Left lung (tissue), 10 donors: ENCODE measurements around the gene MTMR12. TPM values are rescaled to one million over a fixed set of nuclear protein-coding genes. Genes with fewer than 3 reads are reported as not detected.
A peak's percentile ranks its signal among the peaks of the same experiment; 100 is the strongest.

Experiments used
- ATAC-seq: fragments of 200-7000 bp; cut with Tn5 transposase; one replicate; pipeline ENCODE4 v1.9.1; 2020; ENCODE audit warnings: moderate library complexity
- DNase-seq, 4 donors: peaks; one replicate each; pipeline ENCODE4 v3.0.0-alpha.2; 2013 to 2020
- H3K27ac ChIP-seq, 2 donors: fragments of 200-600 bp; sonication (generic) in 1 of 2; one replicate each; pipeline versions ENCODE4 v1.5.0 to v1.8.0; 2020 to 2021
- H3K27me3 ChIP-seq, 2 donors: fragments of 200-600 bp; sonication (generic) in 1 of 2; one replicate each; pipeline versions ENCODE4 v1.5.0 to v1.8.0; 2020 to 2021
- H3K36me3 ChIP-seq, 2 donors: fragments of 200-600 bp; sonication (generic) in 1 of 2; one replicate each; pipeline versions ENCODE4 v1.5.0 to v1.8.0; 2020 to 2021
- H3K4me1 ChIP-seq, 2 donors: fragments of 200-600 bp; one replicate each; pipeline ENCODE4 v1.8.0; 2021
- H3K4me3 ChIP-seq, 2 donors: fragments of 200-600 bp; sonication (generic) in 1 of 2; one replicate each; pipeline versions ENCODE4 v1.5.0 to v1.8.0; 2020 to 2021; ENCODE audit warnings: mild to moderate bottlenecking in 1 of 2
- H3K9me3 ChIP-seq, 2 donors: fragments of 200-600 bp; sonication (generic) in 1 of 2; one replicate each; pipeline versions ENCODE4 v1.5.0 to v1.8.0; 2020 to 2021
- intact Hi-C, 2 donors: fragments of 100-400 bp; cut with DNase I; formaldehyde crosslinking; loops; one replicate each; pipeline versions ENCODE4 v1.11.2 to v1.14.2; 2022
- polyA plus RNA-seq, 6 donors: library from polyadenylated mRNA; unstranded; fragments of 120-200 nt; gene quantifications; one replicate each; pipeline ENCODE4 v1.2.1, GENCODE V29; 2013; ENCODE audit not compliant: insufficient read length in 6 of 6
- total RNA-seq, 2 donors: library from RNA; stranded (reverse); fragmentation: NEBNext Ultra II Directional; extraction: Animal tissue kit (Norgen Biotek cat#: 25700); gene quantifications; one replicate each; pipeline ENCODE4 v1.2.1, GENCODE V29; 2021
- TF ChIP-seq, protein P1 (sequence below), 2 donors: fragments of 200-600 bp; sonication (generic) in 1 of 2; IDR thresholded peaks; one replicate each; pipeline versions ENCODE4 v1.5.0 to v1.8.0; 2021; ENCODE audit warnings: antibody characterized with exemption in 2 of 2
- donor health status: DM: no; HTN: yes; CAD: no.
- donor health status: DM: no; HTN: no; CAD: no.

The MTMR12 gene
- total and polyA plus RNA-seq, 8 donors = 27.9 to 39.0 (median 34.4) TPM

DNA sequence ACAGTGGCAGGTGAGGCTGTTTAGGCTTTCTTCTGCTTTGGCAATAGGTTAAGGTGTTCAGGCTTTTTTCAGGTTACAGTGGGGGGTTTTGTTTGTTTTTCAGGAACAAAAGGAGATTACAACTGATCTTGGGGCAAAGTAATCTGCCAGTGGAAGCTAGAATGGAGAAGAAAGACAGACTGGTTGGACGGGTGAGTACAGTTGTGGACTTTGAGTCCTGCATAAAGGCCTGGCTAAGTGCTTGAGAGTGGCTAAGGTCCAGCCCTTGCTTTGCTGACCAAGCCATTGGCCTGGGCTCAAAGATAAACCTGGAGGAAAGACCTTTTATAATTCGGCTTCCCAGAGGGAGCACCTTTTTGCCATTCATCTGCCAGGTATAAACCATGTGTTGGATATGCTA, 63.1 kb downstream of the MTMR12 start:
- ATAC-seq = peak; percentile 38
- intact Hi-C loops = no loop called here
- no peak overlapping the region for H3K27ac ChIP-seq

DNA sequence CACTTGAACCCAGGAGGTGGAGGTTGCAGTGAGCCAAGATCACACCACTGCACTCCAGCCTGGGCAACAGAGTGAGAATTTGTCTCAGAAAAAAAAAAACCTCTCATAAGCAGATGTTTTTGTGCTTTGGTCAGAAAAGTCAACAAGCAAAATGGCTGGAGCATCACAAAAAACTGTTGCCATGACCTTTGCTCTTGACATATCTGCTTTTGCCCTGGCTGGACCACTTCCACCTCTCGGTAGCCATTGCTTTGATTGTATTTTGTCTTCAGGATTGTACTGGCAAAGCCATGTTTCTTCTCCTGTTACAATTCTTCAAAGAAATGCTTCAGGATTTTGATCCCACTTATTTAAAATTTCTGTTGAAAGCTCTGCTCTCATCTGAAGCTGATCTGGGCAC, 67.0 kb downstream of the MTMR12 start:
- H3K9me3 ChIP-seq = no peaks in the 10 kb centered on the region
- intact Hi-C loops = no loop called here
- DNase-seq = no peak
- TF ChIP-seq, protein P1, sequence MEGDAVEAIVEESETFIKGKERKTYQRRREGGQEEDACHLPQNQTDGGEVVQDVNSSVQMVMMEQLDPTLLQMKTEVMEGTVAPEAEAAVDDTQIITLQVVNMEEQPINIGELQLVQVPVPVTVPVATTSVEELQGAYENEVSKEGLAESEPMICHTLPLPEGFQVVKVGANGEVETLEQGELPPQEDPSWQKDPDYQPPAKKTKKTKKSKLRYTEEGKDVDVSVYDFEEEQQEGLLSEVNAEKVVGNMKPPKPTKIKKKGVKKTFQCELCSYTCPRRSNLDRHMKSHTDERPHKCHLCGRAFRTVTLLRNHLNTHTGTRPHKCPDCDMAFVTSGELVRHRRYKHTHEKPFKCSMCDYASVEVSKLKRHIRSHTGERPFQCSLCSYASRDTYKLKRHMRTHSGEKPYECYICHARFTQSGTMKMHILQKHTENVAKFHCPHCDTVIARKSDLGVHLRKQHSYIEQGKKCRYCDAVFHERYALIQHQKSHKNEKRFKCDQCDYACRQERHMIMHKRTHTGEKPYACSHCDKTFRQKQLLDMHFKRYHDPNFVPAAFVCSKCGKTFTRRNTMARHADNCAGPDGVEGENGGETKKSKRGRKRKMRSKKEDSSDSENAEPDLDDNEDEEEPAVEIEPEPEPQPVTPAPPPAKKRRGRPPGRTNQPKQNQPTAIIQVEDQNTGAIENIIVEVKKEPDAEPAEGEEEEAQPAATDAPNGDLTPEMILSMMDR (IDR thresholded peaks at IDR 0.05) = no peak
- no peak overlapping the region for H3K27ac ChIP-seq
- ATAC-seq = no peak
- no peak overlapping the region for H3K4me3 ChIP-seq
- H3K36me3 ChIP-seq = peaks cover 0 to 69% of the 10 kb centered on the region in 2 donors
- H3K4me1 ChIP-seq = no peaks in the 10 kb centered on the region
- no peaks in the 10 kb centered on the region for H3K27me3 ChIP-seq

More for the DNA sequence above, 63.1 kb downstream of the MTMR12 start:
- Histone ChIP-seq H3K4me3 (no peak overlapping the region), H3K4me1 (no peaks in the 10 kb centered on the region), H3K27me3 (no peaks in the 10 kb centered on the region), H3K36me3 (peaks cover 0 to 49% of the 10 kb centered on the region in 2 donors), H3K9me3 (no peaks in the 10 kb centered on the region)
- TF ChIP-seq, protein P1 (IDR thresholded peaks at IDR 0.05) = no peak
- peak in 1 of 4 donors; percentile 13 for DNase-seq

GRCh38 chr5:32244017-32244416, 68.7 kb downstream of the MTMR12 start:
- Histone ChIP-seq H3K4me1 (no peaks in the 10 kb centered on the region), H3K36me3 (peaks cover 0 to 83% of the 10 kb centered on the region in 2 donors), H3K9me3 (no peaks in the 10 kb centered on the region), H3K27ac (no peak overlapping the region), H3K4me3 (no peak overlapping the region), H3K27me3 (no peaks in the 10 kb centered on the region)
- intact Hi-C loops = no loop called here
- TF ChIP-seq, protein P1 (IDR thresholded peaks at IDR 0.05) = no peak
- no peak for DNase-seq
- ATAC-seq = no peak

- H3K36me3 ChIP-seq = peaks cover 0 to 85% of the 10 kb centered on the region in 2 donors
- H3K27ac ChIP-seq = no peak overlapping the region
- TF ChIP-seq, protein P1 (IDR thresholded peaks at IDR 0.05) = no peak
- no peak overlapping the region for H3K4me3 ChIP-seq
- no peaks in the 10 kb centered on the region for H3K27me3 ChIP-seq
- H3K4me1 ChIP-seq = no peaks in the 10 kb centered on the region
- intact Hi-C loops = no loop called here
- H3K9me3 ChIP-seq = no peaks in the 10 kb centered on the region
- no peak for ATAC-seq
- DNase-seq = no peak
These were observed 71.5 kb downstream of the MTMR12 start for GRCh38 chr5:32241034-32241783.

GRCh38 chr5:32239385-32239784, 73.4 kb downstream of the MTMR12 start:
- TF ChIP-seq, protein P1 (IDR thresholded peaks at IDR 0.05) = no peak

More at GRCh38 chr5:32239385-32239784, 73.4 kb downstream of the MTMR12 start:
- peaks cover 0 to 86% of the 10 kb centered on the region in 2 donors for H3K36me3 ChIP-seq
- H3K4me1 ChIP-seq = peaks cover 2 to 6% of the 10 kb centered on the region in 2 donors
- no peak overlapping the region for H3K4me3 ChIP-seq
- intact Hi-C loops = loop anchor here in 1 of 2 donors (5.0 kb wide), 1 partner anchor 93 kb away; no protein-coding TSS in a partner anchor
- H3K27ac ChIP-seq = no peak overlapping the region
- H3K27me3 ChIP-seq = no peaks in the 10 kb centered on the region
- no peaks in the 10 kb centered on the region for H3K9me3 ChIP-seq
- no peak for ATAC-seq
- DNase-seq = peak in 1 of 4 donors; percentile 7
